ENCODE data around the gene ATOH8.

ATOH8 gene

GRCh38 chr2:85810371-85811179 is 56.8 kb downstream of the ATOH8 start:
- Histone ChIP-seq H3K4me3 (ENCODE audit: low read depth in 1 of 2, low read length in 2 of 2) (no peak overlapping the region), H3K9ac (ENCODE audit: low read depth in 1 of 2, low read length in 2 of 2) (no peak overlapping the region), H3K4me1 (ENCODE audit: control insufficient read depth in 1 of 2, insufficient read depth in 2 of 2, low read length in 2 of 2) (peaks cover 4 to 5% of the 10 kb centered on the region in 2 donors), H3K27ac (ENCODE audit: low read depth, low read length) (no peak overlapping the region), H3K27me3 (ENCODE audit: control insufficient read depth in 1 of 2, insufficient read depth in 2 of 2, low read length in 2 of 2) (peaks cover 0 to 4% of the 10 kb centered on the region in 2 donors), H3K9me3 (ENCODE audit: control insufficient read depth in 1 of 2, low read length in 2 of 2) (no peaks in the 10 kb centered on the region), H3K36me3 (ENCODE audit: control insufficient read depth in 1 of 2, insufficient read depth in 2 of 2, low read length in 2 of 2) (no peaks in the 10 kb centered on the region)

GRCh38 chr2:85811180-85812093 is 57.6 kb downstream of the ATOH8 start:
- no peak overlapping the region for H3K4me3 ChIP-seq (ENCODE audit: low read depth in 1 of 2, low read length in 2 of 2)
- no peak overlapping the region for H3K27ac ChIP-seq (ENCODE audit: low read depth, low read length)
- H3K9ac ChIP-seq (ENCODE audit: low read depth in 1 of 2, low read length in 2 of 2): no peak overlapping the region
- H3K9me3 ChIP-seq (ENCODE audit: control insufficient read depth in 1 of 2, low read length in 2 of 2): no peaks in the 10 kb centered on the region
- H3K36me3 ChIP-seq (ENCODE audit: control insufficient read depth in 1 of 2, insufficient read depth in 2 of 2, low read length in 2 of 2): no peaks in the 10 kb centered on the region
- peaks cover 0 to 4% of the 10 kb centered on the region in 2 donors for H3K27me3 ChIP-seq (ENCODE audit: control insufficient read depth in 1 of 2, insufficient read depth in 2 of 2, low read length in 2 of 2)
- H3K4me1 ChIP-seq (ENCODE audit: control insufficient read depth in 1 of 2, insufficient read depth in 2 of 2, low read length in 2 of 2): peaks cover 4 to 5% of the 10 kb centered on the region in 2 donors

- no peak overlapping the region for H3K27ac ChIP-seq (ENCODE audit: low read depth, low read length)
- H3K9ac ChIP-seq (ENCODE audit: low read depth in 1 of 2, low read length in 2 of 2): no peak overlapping the region
- H3K36me3 ChIP-seq (ENCODE audit: control insufficient read depth in 1 of 2, insufficient read depth in 2 of 2, low read length in 2 of 2): no peaks in the 10 kb centered on the region
- no peaks in the 10 kb centered on the region for H3K9me3 ChIP-seq (ENCODE audit: control insufficient read depth in 1 of 2, low read length in 2 of 2)
- peaks cover 0 to 4% of the 10 kb centered on the region in 2 donors for H3K27me3 ChIP-seq (ENCODE audit: control insufficient read depth in 1 of 2, insufficient read depth in 2 of 2, low read length in 2 of 2)
- H3K4me3 ChIP-seq (ENCODE audit: low read depth in 1 of 2, low read length in 2 of 2): no peak overlapping the region
- peaks cover 4 to 5% of the 10 kb centered on the region in 2 donors for H3K4me1 ChIP-seq (ENCODE audit: control insufficient read depth in 1 of 2, insufficient read depth in 2 of 2, low read length in 2 of 2)
Observed at GRCh38 chr2:85812094-85812735, 58.4 kb downstream of the ATOH8 start.

GRCh38 chr2:85813211-85813981 is 59.6 kb downstream of the ATOH8 start:
- Histone ChIP-seq H3K9me3 (ENCODE audit: control insufficient read depth in 1 of 2, low read length in 2 of 2) (no peaks in the 10 kb centered on the region), H3K9ac (ENCODE audit: low read depth in 1 of 2, low read length in 2 of 2) (no peak overlapping the region), H3K27me3 (ENCODE audit: control insufficient read depth in 1 of 2, insufficient read depth in 2 of 2, low read length in 2 of 2) (peaks cover 0 to 4% of the 10 kb centered on the region in 2 donors), H3K4me3 (ENCODE audit: low read depth in 1 of 2, low read length in 2 of 2) (no peak overlapping the region), H3K4me1 (ENCODE audit: control insufficient read depth in 1 of 2, insufficient read depth in 2 of 2, low read length in 2 of 2) (peaks cover 4 to 5% of the 10 kb centered on the region in 2 donors), H3K36me3 (ENCODE audit: control insufficient read depth in 1 of 2, insufficient read depth in 2 of 2, low read length in 2 of 2) (no peaks in the 10 kb centered on the region), H3K27ac (ENCODE audit: low read depth, low read length) (no peak overlapping the region)

GRCh38 chr2:85813982-85814801 is 60.4 kb downstream of the ATOH8 start:
- Histone ChIP-seq H3K27me3 (ENCODE audit: control insufficient read depth in 1 of 2, insufficient read depth in 2 of 2, low read length in 2 of 2) (peaks cover 0 to 4% of the 10 kb centered on the region in 2 donors), H3K9me3 (ENCODE audit: control insufficient read depth in 1 of 2, low read length in 2 of 2) (no peaks in the 10 kb centered on the region), H3K27ac (ENCODE audit: low read depth, low read length) (no peak overlapping the region), H3K36me3 (ENCODE audit: control insufficient read depth in 1 of 2, insufficient read depth in 2 of 2, low read length in 2 of 2) (no peaks in the 10 kb centered on the region), H3K4me1 (ENCODE audit: control insufficient read depth in 1 of 2, insufficient read depth in 2 of 2, low read length in 2 of 2) (peaks cover 4 to 5% of the 10 kb centered on the region in 2 donors), H3K9ac (ENCODE audit: low read depth in 1 of 2, low read length in 2 of 2) (no peak overlapping the region), H3K4me3 (ENCODE audit: low read depth in 1 of 2, low read length in 2 of 2) (no peak overlapping the region)

GRCh38 chr2:85814802-85815550 is 61.2 kb downstream of the ATOH8 start:
- Histone ChIP-seq H3K4me1 (ENCODE audit: control insufficient read depth in 1 of 2, insufficient read depth in 2 of 2, low read length in 2 of 2) (peaks cover 4 to 5% of the 10 kb centered on the region in 2 donors), H3K9me3 (ENCODE audit: control insufficient read depth in 1 of 2, low read length in 2 of 2) (no peaks in the 10 kb centered on the region), H3K27ac (ENCODE audit: low read depth, low read length) (no peak overlapping the region), H3K9ac (ENCODE audit: low read depth in 1 of 2, low read length in 2 of 2) (no peak overlapping the region), H3K36me3 (ENCODE audit: control insufficient read depth in 1 of 2, insufficient read depth in 2 of 2, low read length in 2 of 2) (no peaks in the 10 kb centered on the region), H3K4me3 (ENCODE audit: low read depth in 1 of 2, low read length in 2 of 2) (no peak overlapping the region), H3K27me3 (ENCODE audit: control insufficient read depth in 1 of 2, insufficient read depth in 2 of 2, low read length in 2 of 2) (peaks cover 4% of the 10 kb centered on the region in 2 donors)

GRCh38 chr2:85819811-85820510 is 66.2 kb downstream of the ATOH8 start:
- H3K4me3 ChIP-seq (ENCODE audit: low read depth in 1 of 2, low read length in 2 of 2): no peak overlapping the region
- no peak overlapping the region for H3K27ac ChIP-seq (ENCODE audit: low read depth, low read length)
- H3K9ac ChIP-seq (ENCODE audit: low read depth in 1 of 2, low read length in 2 of 2): no peak overlapping the region
- no peaks in the 10 kb centered on the region for H3K36me3 ChIP-seq (ENCODE audit: control insufficient read depth in 1 of 2, insufficient read depth in 2 of 2, low read length in 2 of 2)
- H3K9me3 ChIP-seq (ENCODE audit: control insufficient read depth in 1 of 2, low read length in 2 of 2): no peaks in the 10 kb centered on the region
- H3K4me1 ChIP-seq (ENCODE audit: control insufficient read depth in 1 of 2, insufficient read depth in 2 of 2, low read length in 2 of 2): no peaks in the 10 kb centered on the region
- peaks cover 0 to 4% of the 10 kb centered on the region in 2 donors for H3K27me3 ChIP-seq (ENCODE audit: control insufficient read depth in 1 of 2, insufficient read depth in 2 of 2, low read length in 2 of 2)

- Histone ChIP-seq H3K27ac (ENCODE audit: low read depth, low read length) (no peak overlapping the region), H3K9ac (ENCODE audit: low read depth in 1 of 2, low read length in 2 of 2) (no peak overlapping the region), H3K9me3 (ENCODE audit: control insufficient read depth in 1 of 2, low read length in 2 of 2) (no peaks in the 10 kb centered on the region)
Observed at GRCh38 chr2:85822766-85823165, 69.0 kb downstream of the ATOH8 start.

More at GRCh38 chr2:85822766-85823165, 69.0 kb downstream of the ATOH8 start:
- Histone ChIP-seq H3K36me3 (ENCODE audit: control insufficient read depth in 1 of 2, insufficient read depth in 2 of 2, low read length in 2 of 2) (no peaks in the 10 kb centered on the region), H3K4me3 (ENCODE audit: low read depth in 1 of 2, low read length in 2 of 2) (no peak overlapping the region), H3K4me1 (ENCODE audit: control insufficient read depth in 1 of 2, insufficient read depth in 2 of 2, low read length in 2 of 2) (peaks cover 3% of the 10 kb centered on the region in 2 donors), H3K27me3 (ENCODE audit: control insufficient read depth in 1 of 2, insufficient read depth in 2 of 2, low read length in 2 of 2) (peaks cover 0 to 4% of the 10 kb centered on the region in 2 donors)

Data from duodenal mucosa (tissue), 2 donors.